NCI-H446 (cell line): ENCODE results near the gene HNRNPA0.

ENCODE experiments used
- DNase-seq, 2 experiments: peaks; one replicate each; lab custom pipeline; 2025; lab: John Stamatoyannopoulos, UW

The HNRNPA0 gene

GRCh38 chr5:137754961-137755762 is 999 bp upstream of the HNRNPA0 start:
- DNase-seq = no peak

GRCh38 chr5:137753691-137754187 is 424 bp downstream of the HNRNPA0 start:
- peak in 1 of 2 experiments; percentile 39 for DNase-seq

- DNase-seq = no peak
Measured at GRCh38 chr5:137752905-137753690, 1.1 kb downstream of the HNRNPA0 start.

- peak; percentile 19 to 55 for DNase-seq
Measured at GRCh38 chr5:137751869-137752491, 2.2 kb downstream of the HNRNPA0 start.

- DNase-seq = no peak
Measured at GRCh38 chr5:137750436-137750835, 3.7 kb downstream of the HNRNPA0 start.

GRCh38 chr5:137747848-137748247 is 6.3 kb downstream of the HNRNPA0 start:
- DNase-seq = no peak

- DNase-seq = peak; percentile 65 to 83
Measured at GRCh38 chr5:137743031-137743640, 11.0 kb downstream of the HNRNPA0 start.

GRCh38 chr5:137741718-137742117 is 12.4 kb downstream of the HNRNPA0 start:
- no peak for DNase-seq

GRCh38 chr5:137739737-137740136 is 14.4 kb downstream of the HNRNPA0 start:
- no peak for DNase-seq

- DNase-seq = no peak
Measured at GRCh38 chr5:137738947-137739346, 15.2 kb downstream of the HNRNPA0 start.

- DNase-seq = no peak
Measured at GRCh38 chr5:137737349-137738131, 16.6 kb downstream of the HNRNPA0 start.

- DNase-seq = no peak
Measured at GRCh38 chr5:137736496-137736895, 17.7 kb downstream of the HNRNPA0 start.

GRCh38 chr5:137735555-137736284 is 18.4 kb downstream of the HNRNPA0 start, which contains the start of gene KLHL3:
TSS of gene KLHL3 (minus strand) at chr5:137736089. CDS start at chr5:137735646, 443 bp downstream.
- DNase-seq = peak; percentile 15 to 53

GRCh38 chr5:137734962-137735554 is 19.1 kb downstream of the HNRNPA0 start:
- DNase-seq = no peak

- DNase-seq = no peak
Measured at GRCh38 chr5:137734331-137734730, 19.8 kb downstream of the HNRNPA0 start.

GRCh38 chr5:137733922-137734321 is 20.2 kb downstream of the HNRNPA0 start:
- no peak for DNase-seq

GRCh38 chr5:137733006-137733405 is 21.2 kb downstream of the HNRNPA0 start:
- no peak for DNase-seq

GRCh38 chr5:137731176-137731575 is 23.0 kb downstream of the HNRNPA0 start:
- DNase-seq = no peak

- no peak for DNase-seq
Measured at GRCh38 chr5:137730336-137730735, 23.8 kb downstream of the HNRNPA0 start.

GRCh38 chr5:137728048-137728447 is 26.1 kb downstream of the HNRNPA0 start:
- DNase-seq = no peak
